ENCODE data around the gene PARP12. TPM values are rescaled to one million over a fixed set of nuclear protein-coding genes. Genes with fewer than 3 reads are reported as not detected.

Gene PARP12
- total and polyA plus RNA-seq, 2 of the 8 experiments (the other 6 are each of a cell fraction or from before 2014, with no cell fraction given): 9.0 to 21.5 TPM

DNA sequence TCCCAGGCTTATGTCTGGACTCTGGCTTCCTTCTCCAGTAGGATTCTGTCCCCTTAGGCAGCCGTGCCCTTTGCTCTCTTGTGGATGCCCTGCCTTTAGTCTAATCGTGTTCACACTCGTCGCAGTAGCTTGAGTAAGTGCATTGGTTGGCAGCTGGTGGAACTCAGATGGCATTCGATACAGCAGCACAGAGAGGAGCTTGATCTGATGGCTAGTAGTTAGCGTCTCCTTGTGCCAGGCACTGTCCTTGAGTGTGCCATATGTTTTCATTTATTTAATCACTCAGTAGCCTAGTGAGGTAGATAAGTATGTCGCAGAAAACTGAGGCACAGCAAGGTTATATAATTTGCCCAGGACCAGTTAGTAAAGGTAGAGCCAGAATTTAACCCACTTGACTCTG is 18.2 kb upstream of the PARP12 start:
- Histone ChIP-seq H3K23me2 (ENCODE audit: low read depth, low read length) (no peaks in the 10 kb centered on the region), H3K23ac (ENCODE audit: insufficient read length) (no peak overlapping the region), H3K9ac (replicated peaks in 1 of 4; ENCODE audit: extremely low read depth in 1 of 4, low read depth in 3 of 4, low read length in 3 of 4) (no peak overlapping the region), H3K4ac (replicated peaks; ENCODE audit: insufficient read length, low read depth, low read length) (no peak overlapping the region), H3K27ac (ENCODE audit: low read depth, low read length) (no peak overlapping the region), H3K9me3 (ENCODE audit: insufficient read depth in 2 of 2, low read depth in 1 of 2, low read length in 1 of 2) (no peaks in the 10 kb centered on the region), H3K4me3 (ENCODE audit: extremely low read depth in 1 of 4, insufficient read depth in 2 of 4, low read depth in 3 of 4, low read length in 4 of 4) (no peak overlapping the region), H3K36me3 (ENCODE audit: control insufficient read depth in 2 of 4, insufficient read depth in 4 of 4, low read length in 3 of 4) (no peaks in the 10 kb centered on the region), H2AFZ (ENCODE audit: low read length) (no peak overlapping the region), H2BK12ac (ENCODE audit: low read depth, low read length) (no peak overlapping the region; the same call in 1 of the 2 replicates), H4K91ac (replicated peaks; ENCODE audit: insufficient read length, low read length) (no peak overlapping the region), H3K18ac (ENCODE audit: extremely low read depth, low read length) (no peak overlapping the region), H2BK15ac (ENCODE audit: low read length) (no peak overlapping the region), H2BK120ac (replicated peaks; ENCODE audit: low read depth, low read length) (no peak overlapping the region), H3K56ac (replicated peaks; ENCODE audit: insufficient read length, low read depth, low read length) (no peak overlapping the region), H2BK5ac (ENCODE audit: low read depth, low read length) (no peak overlapping the region), H3K27me3 (replicated peaks in 1 of 4; ENCODE audit: control insufficient read depth in 3 of 4, extremely low read depth in 1 of 4, insufficient read depth in 3 of 4, low read length in 3 of 4) (no peaks in the 10 kb centered on the region), H4K8ac (ENCODE audit: extremely low read depth, insufficient read depth, low read length) (no peak overlapping the region), H2AK5ac (ENCODE audit: low read depth, low read length) (no peak overlapping the region), H3K14ac (ENCODE audit: insufficient read length) (no peak overlapping the region), H3K79me1 (ENCODE audit: low read depth, low read length) (no peaks in the 10 kb centered on the region), H3K79me2 (ENCODE audit: control insufficient read depth in 1 of 2, insufficient read depth in 2 of 2, low read length in 2 of 2) (no peaks in the 10 kb centered on the region), H4K20me1 (replicated peaks in 1 of 2; ENCODE audit: control insufficient read depth in 1 of 2, insufficient read depth in 2 of 2, low read length in 2 of 2) (peaks cover 0 to 2% of the 10 kb centered on the region in 2 experiments), H4K5ac (ENCODE audit: insufficient read length, low read depth, low read length) (no peak overlapping the region), H3K4me2 (ENCODE audit: insufficient read depth in 1 of 2, low read depth in 2 of 2, low read length in 2 of 2) (no peak overlapping the region), H2BK20ac (ENCODE audit: low read length) (no peak overlapping the region), H3K4me1 (replicated peaks in 1 of 4; ENCODE audit: control insufficient read depth in 3 of 4, insufficient read depth in 4 of 4, low read length in 3 of 4) (no peaks in the 10 kb centered on the region)
- no peak for FAIRE-seq
- no peak for DNase-seq (ENCODE audit: low read depth in 1 of 2, low spot score in 2 of 2)
- TF ChIP-seq EGR1 (IDR thresholded peaks at IDR 0.05; ENCODE audit: borderline replicate concordance, low read depth, low read length) (no peak), KDM5A (IDR thresholded peaks at IDR 0.05; ENCODE audit: low read length) (no peak)
- CTCF ChIA-PET (ENCODE audit: partially characterized antibody): interaction anchor here (0.9 to 1.2 kb wide), 2 partner anchors 223 to 245 kb away, joined by 3 read pairs; no protein-coding TSS in a partner anchor
- WGBS, 2 experiments (ENCODE audit: extremely low coverage in 1 of 2, insufficient coverage in 1 of 2, insufficient read length in 1 of 2, insufficient replicate concordance in 2 of 2, low coverage in 1 of 2, low lambda C conversion rate in 2 of 2, missing lambda C conversion rate in 1 of 2): 88% methylated on average over 7 of the region's 7 CpGs; no CpG with 5 or more reads in 1 of the 2 experiments
- POLR2A ChIA-PET (ENCODE audit: partially characterized antibody): no interaction called here

All from H1 (cell line).